Measurements from ENCODE around the gene GPX8. TPM values are rescaled to one million over a fixed set of nuclear protein-coding genes. Genes with fewer than 3 reads are reported as not detected.

Gene GPX8
- polyA plus RNA-seq, 3 donors, result not detected

DNA sequence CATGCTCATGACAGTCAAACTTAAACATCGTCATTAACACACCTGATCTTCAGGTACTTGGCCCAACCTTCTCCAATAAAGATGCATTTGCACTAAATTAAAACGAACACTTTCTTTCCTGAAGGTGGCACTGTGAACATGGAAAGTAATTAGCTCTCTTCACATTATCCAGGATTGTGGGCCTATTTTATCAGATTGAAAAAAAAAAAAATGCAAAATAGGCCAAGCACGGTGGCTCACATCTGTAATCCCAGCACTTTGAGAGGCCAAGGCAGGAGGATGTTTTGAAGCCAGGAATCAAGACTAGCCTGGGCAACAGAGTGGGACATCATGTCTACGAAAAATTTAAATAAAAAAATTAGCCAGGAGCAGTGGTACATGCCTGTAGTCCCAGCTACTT is 27.4 kb downstream of the GPX8 start:
- Histone ChIP-seq H2AFZ (ENCODE audit: insufficient read depth, low read depth, low read length, poor library complexity, severe bottlenecking) (no peak overlapping the region), H3K27me3 (ENCODE audit: control insufficient read depth in 2 of 2, insufficient read depth in 2 of 2, low read length in 2 of 2) (peaks cover 38 to 54% of the 10 kb centered on the region in 2 donors), H3K9me3 (replicated peaks in 1 of 2; ENCODE audit: control insufficient read depth in 1 of 2, insufficient read depth in 1 of 2, low read length in 2 of 2) (peaks cover 0 to 4% of the 10 kb centered on the region in 2 donors), H3K27ac (ENCODE audit: low read depth in 1 of 2, low read length in 2 of 2) (no peak overlapping the region), H3K4me1 (ENCODE audit: control insufficient read depth in 1 of 2, insufficient read depth in 2 of 2, low read length in 2 of 2) (no peaks in the 10 kb centered on the region), H3K4me2 (replicated peaks; ENCODE audit: extremely low read depth, low read length, poor library complexity, severe bottlenecking) (no peak overlapping the region), H3K4me3 (replicated peaks in 1 of 3; ENCODE audit: low read depth in 2 of 3, low read length in 3 of 3) (no peak overlapping the region), H3K79me2 (ENCODE audit: insufficient read depth, low read length) (no peaks in the 10 kb centered on the region), H3K36me3 (replicated peaks in 1 of 2; ENCODE audit: control insufficient read depth in 1 of 2, insufficient read depth in 2 of 2, low read length in 2 of 2) (no peaks in the 10 kb centered on the region), H3K9ac (ENCODE audit: insufficient read depth, low read length, poor library complexity, severe bottlenecking) (no peak overlapping the region), H4K20me1 (ENCODE audit: insufficient read depth, low read length) (no peaks in the 10 kb centered on the region)
- Mint-ChIP-seq H3K9me3 (peaks cover 0 to 8% (median 2%) of the 10 kb centered on the region in 7 donors), H3K4me3 (no peak overlapping the region), H3K4me1 (peaks cover 2% of the 10 kb centered on the region), H3K36me3 (no peaks in the 10 kb centered on the region), H3K27me3 (ENCODE audit: low read depth in 3 of 3) (peaks cover 24 to 57% (median 33%) of the 10 kb centered on the region in 3 donors), H3K27ac (no peak overlapping the region)
- TF ChIP-seq, protein P1, sequence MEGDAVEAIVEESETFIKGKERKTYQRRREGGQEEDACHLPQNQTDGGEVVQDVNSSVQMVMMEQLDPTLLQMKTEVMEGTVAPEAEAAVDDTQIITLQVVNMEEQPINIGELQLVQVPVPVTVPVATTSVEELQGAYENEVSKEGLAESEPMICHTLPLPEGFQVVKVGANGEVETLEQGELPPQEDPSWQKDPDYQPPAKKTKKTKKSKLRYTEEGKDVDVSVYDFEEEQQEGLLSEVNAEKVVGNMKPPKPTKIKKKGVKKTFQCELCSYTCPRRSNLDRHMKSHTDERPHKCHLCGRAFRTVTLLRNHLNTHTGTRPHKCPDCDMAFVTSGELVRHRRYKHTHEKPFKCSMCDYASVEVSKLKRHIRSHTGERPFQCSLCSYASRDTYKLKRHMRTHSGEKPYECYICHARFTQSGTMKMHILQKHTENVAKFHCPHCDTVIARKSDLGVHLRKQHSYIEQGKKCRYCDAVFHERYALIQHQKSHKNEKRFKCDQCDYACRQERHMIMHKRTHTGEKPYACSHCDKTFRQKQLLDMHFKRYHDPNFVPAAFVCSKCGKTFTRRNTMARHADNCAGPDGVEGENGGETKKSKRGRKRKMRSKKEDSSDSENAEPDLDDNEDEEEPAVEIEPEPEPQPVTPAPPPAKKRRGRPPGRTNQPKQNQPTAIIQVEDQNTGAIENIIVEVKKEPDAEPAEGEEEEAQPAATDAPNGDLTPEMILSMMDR (IDR thresholded peaks at IDR 0.05), result no peak
- no peak for DNase-seq
- WGBS (ENCODE audit: insufficient coverage), result 67% methylated on average over 1 of the region's 4 CpGs
- intact Hi-C loops (cut with micrococcal nuclease), result no loop called here

DNA sequence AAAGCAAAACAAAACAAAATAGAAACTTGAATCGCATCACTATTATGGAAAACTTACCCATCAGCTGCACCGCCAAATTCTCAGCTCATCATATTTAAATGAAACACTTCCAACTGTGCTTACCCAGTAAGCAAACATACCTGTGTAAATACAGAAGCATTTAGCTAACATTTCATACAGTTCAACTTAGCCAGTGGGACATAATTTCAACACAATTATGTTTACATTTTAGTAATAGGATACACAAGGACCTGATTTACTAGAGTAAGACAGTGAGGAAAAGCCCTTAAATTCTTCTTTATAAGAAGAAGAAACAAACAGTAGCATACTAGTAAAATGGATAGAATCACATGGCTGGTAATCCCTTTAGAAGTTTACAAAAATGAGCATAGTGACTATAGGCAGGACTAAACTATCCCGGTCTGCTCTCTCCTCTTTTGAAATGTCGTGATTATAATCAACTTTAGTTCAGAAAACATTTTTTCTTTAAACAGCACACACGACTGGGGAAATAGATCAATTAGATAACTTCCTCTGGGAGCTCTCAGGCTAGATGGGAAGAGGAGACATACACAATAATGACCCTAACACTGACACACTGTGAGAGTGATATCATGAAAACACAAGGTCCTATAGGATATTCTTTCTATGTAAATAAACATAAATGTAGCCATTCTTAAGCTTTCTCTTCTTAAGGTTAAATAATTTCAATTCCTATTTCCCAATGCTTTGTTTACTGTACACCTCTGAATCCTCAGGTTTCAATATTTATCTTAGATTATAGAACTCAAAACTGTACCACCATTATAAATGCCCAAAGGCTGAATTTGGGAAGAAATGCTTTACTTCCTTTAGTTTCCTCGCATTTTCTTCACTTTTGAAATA is 28.9 kb downstream of the GPX8 start:
- Mint-ChIP-seq H3K27ac (no peak overlapping the region), H3K36me3 (no peaks in the 10 kb centered on the region), H3K9me3 (peaks cover 0 to 6% (median 0%) of the 10 kb centered on the region in 7 donors), H3K4me3 (no peak overlapping the region), H3K27me3 (ENCODE audit: low read depth in 3 of 3) (peaks cover 32 to 71% (median 34%) of the 10 kb centered on the region in 3 donors), H3K4me1 (peaks cover 2% of the 10 kb centered on the region)
- intact Hi-C loops (cut with micrococcal nuclease), result no loop called here
- H3K4me1 ChIP-seq (ENCODE audit: control insufficient read depth in 1 of 2, insufficient read depth in 2 of 2, low read length in 2 of 2), result no peaks in the 10 kb centered on the region
- H3K79me2 ChIP-seq (ENCODE audit: insufficient read depth, low read length), result no peaks in the 10 kb centered on the region
- H3K36me3 ChIP-seq (replicated peaks in 1 of 2; ENCODE audit: control insufficient read depth in 1 of 2, insufficient read depth in 2 of 2, low read length in 2 of 2), result no peaks in the 10 kb centered on the region
- H4K20me1 ChIP-seq (ENCODE audit: insufficient read depth, low read length), result no peaks in the 10 kb centered on the region
- H3K4me3 ChIP-seq (replicated peaks in 1 of 3; ENCODE audit: low read depth in 2 of 3, low read length in 3 of 3), result no peak overlapping the region
- no peak overlapping the region for H3K4me2 ChIP-seq (replicated peaks; ENCODE audit: extremely low read depth, low read length, poor library complexity, severe bottlenecking)
- H2AFZ ChIP-seq (ENCODE audit: insufficient read depth, low read depth, low read length, poor library complexity, severe bottlenecking), result no peak overlapping the region
- 100% methylated on average over 1 of the region's 6 CpGs for WGBS (ENCODE audit: insufficient coverage)
- H3K9ac ChIP-seq (ENCODE audit: insufficient read depth, low read length, poor library complexity, severe bottlenecking), result no peak overlapping the region
- no peaks in the 10 kb centered on the region for H3K9me3 ChIP-seq (replicated peaks in 1 of 2; ENCODE audit: control insufficient read depth in 1 of 2, insufficient read depth in 1 of 2, low read length in 2 of 2)
- H3K27ac ChIP-seq (ENCODE audit: low read depth in 1 of 2, low read length in 2 of 2), result no peak overlapping the region
- TF ChIP-seq, protein P1 (IDR thresholded peaks at IDR 0.05), result no peak
- H3K27me3 ChIP-seq (ENCODE audit: control insufficient read depth in 2 of 2, insufficient read depth in 2 of 2, low read length in 2 of 2), result peaks cover 40 to 63% of the 10 kb centered on the region in 2 donors
- DNase-seq, result no peak
